Vagina (tissue), 2 donors: ENCODE results near the gene NCAPG2.

Experiments used
- POLR2A ChIP-seq, 2 donors: fragments of 450-650 bp; IDR thresholded peaks; one replicate each; pipeline ENCODE4 v1.6.1; 2017; ENCODE audit warnings: antibody characterized with exemption in 2 of 2, mild to moderate bottlenecking in 2 of 2, moderate library complexity in 2 of 2
- POLR2AphosphoS5 ChIP-seq, 2 donors: sonication (generic); formaldehyde crosslinking; IDR thresholded peaks; one replicate each; pipeline ENCODE4 v1.9.0; 2017; ENCODE audit warnings: antibody characterized with exemption in 2 of 2, mild to moderate bottlenecking in 2 of 2, low read depth in 1 of 2; ENCODE audit not compliant: insufficient read depth in 1 of 2
- TF ChIP-seq, protein P1 (sequence below), 3 experiments: fragments of 450-650 bp in 2 of 3; fragments of 200-600 bp in 1 of 3; sonication (generic) in 1 of 3; IDR thresholded peaks; one replicate each; pipeline ENCODE4 v1.5.1; 2017 to 2019; ENCODE audit warnings: antibody characterized with exemption in 3 of 3, mild to moderate bottlenecking in 2 of 3, moderate library complexity in 2 of 3

DNA sequence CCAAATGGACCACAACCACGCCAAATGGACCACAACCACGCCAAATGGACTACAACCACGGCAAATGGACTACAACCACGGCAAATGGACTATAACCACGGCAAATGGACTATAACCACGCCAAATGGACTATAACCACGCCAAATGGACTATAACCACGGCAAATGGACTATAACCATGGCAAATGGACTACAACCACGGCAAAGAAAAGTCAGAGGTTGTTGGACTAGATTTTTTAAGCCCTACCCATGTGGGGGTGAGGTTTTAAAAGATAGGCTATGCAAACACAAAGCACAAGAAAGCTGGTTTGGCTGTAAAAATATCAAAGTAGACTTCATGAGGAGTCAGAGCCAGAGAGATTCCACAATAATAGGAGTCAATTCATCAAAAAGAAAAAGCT lies 55.8 kb downstream of the NCAPG2 start:
- TF ChIP-seq, protein P1, sequence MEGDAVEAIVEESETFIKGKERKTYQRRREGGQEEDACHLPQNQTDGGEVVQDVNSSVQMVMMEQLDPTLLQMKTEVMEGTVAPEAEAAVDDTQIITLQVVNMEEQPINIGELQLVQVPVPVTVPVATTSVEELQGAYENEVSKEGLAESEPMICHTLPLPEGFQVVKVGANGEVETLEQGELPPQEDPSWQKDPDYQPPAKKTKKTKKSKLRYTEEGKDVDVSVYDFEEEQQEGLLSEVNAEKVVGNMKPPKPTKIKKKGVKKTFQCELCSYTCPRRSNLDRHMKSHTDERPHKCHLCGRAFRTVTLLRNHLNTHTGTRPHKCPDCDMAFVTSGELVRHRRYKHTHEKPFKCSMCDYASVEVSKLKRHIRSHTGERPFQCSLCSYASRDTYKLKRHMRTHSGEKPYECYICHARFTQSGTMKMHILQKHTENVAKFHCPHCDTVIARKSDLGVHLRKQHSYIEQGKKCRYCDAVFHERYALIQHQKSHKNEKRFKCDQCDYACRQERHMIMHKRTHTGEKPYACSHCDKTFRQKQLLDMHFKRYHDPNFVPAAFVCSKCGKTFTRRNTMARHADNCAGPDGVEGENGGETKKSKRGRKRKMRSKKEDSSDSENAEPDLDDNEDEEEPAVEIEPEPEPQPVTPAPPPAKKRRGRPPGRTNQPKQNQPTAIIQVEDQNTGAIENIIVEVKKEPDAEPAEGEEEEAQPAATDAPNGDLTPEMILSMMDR (IDR thresholded peaks at IDR 0.05) = no peak
- TF ChIP-seq POLR2A (IDR thresholded peaks at IDR 0.05) (no peak), POLR2AphosphoS5 (IDR thresholded peaks at IDR 0.05; ENCODE audit: insufficient read depth in 1 of 2, low read depth in 1 of 2) (no peak)
